GM19240 (cell line): Measurements from ENCODE around the gene RBPJL.
"Not testable (repeated sequence)": the region's sequence is repeated elsewhere in the genome, so short reads cannot be mapped to it uniquely, and the experiment has no call there.

Experiments used
- DNase-seq: peaks from one replicate; pipeline ENCODE4 v3.0.0; 2011; ENCODE audit warnings: low spot score; ENCODE audit not compliant: insufficient read length

The RBPJL gene

GRCh38 chr20:45341579-45341938, 34.9 kb downstream of the RBPJL start:
- no peak for DNase-seq

- DNase-seq = no peak
Observed at GRCh38 chr20:45341939-45342854, 35.6 kb downstream of the RBPJL start.

DNA sequence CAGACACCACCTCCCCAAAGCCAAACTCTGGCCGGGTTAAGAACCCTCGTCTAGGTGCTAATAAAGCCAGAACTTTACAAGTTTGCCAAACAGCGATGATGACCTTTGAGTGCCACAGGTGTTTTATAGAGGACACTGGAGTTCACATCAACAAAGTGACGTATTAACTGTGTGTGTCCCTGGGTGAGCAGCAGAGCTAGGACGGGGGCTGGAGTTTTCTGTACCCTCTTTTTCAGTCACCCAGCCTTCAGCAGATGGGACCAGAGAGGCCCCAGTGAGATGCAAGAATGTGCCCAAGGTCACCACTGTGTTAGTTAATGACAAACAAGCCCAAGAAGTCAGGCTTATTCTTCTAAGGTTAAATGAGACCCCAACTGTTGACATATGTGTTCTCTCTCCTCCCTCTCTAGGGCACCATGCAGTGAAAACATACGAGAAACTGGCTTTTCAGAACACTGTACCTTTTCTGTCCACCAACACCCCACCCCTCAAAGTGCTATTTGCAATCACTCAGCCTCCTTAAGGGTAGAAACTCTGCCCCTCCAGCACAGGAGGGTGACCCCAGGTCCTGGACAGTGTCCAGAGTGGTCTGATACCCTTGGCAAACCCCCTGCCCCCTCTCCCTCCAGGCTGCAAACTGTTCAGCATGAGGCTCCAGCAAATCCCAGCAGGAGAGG, 36.4 kb downstream of the RBPJL start:
- DNase-seq = no peak

GRCh38 chr20:45343532-45344167, 37.0 kb downstream of the RBPJL start:
- no peak for DNase-seq

DNA sequence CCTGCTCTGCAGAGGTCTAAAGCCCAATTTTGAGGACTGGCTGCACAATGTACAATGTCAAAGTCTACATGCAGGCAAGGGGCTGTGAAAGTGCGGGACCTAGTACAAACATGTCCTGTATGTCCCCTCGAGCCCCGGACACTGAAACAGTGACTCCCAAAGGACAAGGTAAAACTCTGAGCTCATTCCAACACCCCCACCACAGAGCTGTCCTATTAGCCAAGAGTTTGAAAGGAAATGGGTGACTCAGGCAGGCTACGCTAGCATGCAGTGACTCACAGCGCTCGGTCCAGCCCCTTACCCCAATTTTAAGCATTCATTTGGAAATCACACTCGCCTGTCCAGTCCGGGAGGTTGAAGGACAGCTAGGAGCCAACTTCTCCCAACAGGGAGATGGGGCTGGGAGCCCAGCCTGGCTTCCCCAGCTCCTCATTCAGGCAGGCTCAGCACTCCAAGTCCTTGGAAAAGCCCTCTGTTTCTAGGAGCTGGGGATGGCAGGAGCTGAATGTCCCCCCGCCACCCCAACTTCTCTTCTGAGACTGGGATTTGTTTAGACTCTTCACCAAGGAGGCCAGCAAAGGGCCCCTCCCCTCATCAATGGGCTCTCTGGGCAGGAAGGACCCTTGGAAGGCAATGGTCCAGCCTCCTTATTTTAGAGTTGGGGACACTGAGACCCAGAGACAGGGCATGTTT, 37.7 kb downstream of the RBPJL start:
- DNase-seq = no peak

GRCh38 chr20:45345104-45345936, 38.7 kb downstream of the RBPJL start:
- no peak for DNase-seq

GRCh38 chr20:45346291-45346718, 39.7 kb downstream of the RBPJL start:
- DNase-seq = no peak

- DNase-seq = no peak
Observed at GRCh38 chr20:45346851-45347250, 40.2 kb downstream of the RBPJL start.

DNA sequence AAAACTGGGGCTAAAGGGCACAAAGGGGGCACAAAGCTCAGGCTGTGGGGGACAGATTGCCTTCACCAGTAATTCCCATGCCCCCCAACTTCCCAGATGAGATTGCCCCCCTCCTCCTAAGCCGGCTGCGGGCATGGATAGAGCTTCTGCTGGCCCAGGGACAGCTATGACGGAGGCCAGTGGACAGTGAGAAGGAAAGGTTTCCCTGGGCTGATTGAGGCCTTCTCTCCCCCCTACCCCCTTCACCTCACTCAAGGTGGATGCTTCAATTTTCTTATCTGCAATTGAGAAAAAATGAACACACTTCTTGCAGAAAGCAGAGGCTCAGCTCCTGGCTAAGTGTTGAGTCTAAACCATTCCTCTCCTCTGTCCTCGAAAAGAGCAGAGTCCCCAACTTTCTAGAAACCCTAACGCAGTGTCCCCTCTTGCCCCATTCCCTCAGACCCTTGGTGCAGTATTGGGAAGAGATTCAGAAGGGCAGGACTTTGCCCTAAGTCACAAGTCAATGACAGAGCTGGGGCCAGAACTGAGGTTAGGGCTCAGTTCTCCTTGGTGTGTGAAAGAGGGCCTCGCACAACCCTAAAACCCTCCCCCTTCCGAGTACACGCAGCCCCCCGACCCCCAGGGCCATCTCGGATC, 40.8 kb downstream of the RBPJL start:
- DNase-seq = no peak

GRCh38 chr20:45347936-45348778, 41.5 kb downstream of the RBPJL start, which contains the start of gene SDC4:
SDC4 (minus strand) TSS chr20:45348424; CDS start chr20:45348384, 40 bp downstream.
- DNase-seq = no peak

- DNase-seq = no peak
Observed at GRCh38 chr20:45350217-45350616, 43.6 kb downstream of the RBPJL start.

DNA sequence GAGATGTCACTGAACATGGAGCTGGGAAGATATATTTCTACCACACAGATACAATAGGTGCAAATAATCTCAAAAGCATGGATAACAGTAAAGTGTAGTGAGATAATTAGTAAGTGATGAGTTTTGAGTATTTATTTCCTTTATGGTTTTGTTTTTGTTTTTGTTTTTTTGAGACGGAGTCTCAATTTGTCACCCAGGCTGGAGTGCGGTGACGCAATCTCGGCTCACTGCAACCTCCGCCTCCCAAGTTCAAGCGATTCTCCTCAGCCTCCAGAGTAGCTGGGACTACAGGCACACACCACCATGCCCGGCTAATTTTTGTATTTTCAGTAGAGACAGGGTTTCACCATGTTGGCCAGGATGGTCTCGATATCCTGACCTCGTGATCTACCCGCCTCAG, 44.2 kb downstream of the RBPJL start:
- not testable (repeated sequence) for DNase-seq

GRCh38 chr20:45352729-45353128, 46.1 kb downstream of the RBPJL start:
- no peak for DNase-seq

DNA sequence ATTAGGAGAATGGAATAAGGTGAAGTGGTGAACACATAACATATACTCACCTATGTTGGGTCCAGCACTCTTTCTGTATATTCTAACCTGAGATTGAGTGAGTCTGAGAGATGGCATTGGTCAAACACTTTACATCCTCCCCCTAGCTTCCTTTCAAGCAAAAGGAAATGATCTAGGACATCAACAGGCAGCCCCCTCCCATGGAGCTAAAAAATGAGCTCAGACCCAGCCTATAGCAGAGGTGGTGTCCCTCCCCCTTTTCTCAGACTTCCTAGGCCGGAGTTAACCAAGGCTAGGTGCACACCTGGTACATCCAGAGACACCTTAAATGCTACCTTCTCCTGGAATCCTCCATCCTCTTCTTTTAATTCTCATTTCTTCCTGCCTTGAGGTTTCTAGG, 47.1 kb downstream of the RBPJL start:
- no peak for DNase-seq

DNA sequence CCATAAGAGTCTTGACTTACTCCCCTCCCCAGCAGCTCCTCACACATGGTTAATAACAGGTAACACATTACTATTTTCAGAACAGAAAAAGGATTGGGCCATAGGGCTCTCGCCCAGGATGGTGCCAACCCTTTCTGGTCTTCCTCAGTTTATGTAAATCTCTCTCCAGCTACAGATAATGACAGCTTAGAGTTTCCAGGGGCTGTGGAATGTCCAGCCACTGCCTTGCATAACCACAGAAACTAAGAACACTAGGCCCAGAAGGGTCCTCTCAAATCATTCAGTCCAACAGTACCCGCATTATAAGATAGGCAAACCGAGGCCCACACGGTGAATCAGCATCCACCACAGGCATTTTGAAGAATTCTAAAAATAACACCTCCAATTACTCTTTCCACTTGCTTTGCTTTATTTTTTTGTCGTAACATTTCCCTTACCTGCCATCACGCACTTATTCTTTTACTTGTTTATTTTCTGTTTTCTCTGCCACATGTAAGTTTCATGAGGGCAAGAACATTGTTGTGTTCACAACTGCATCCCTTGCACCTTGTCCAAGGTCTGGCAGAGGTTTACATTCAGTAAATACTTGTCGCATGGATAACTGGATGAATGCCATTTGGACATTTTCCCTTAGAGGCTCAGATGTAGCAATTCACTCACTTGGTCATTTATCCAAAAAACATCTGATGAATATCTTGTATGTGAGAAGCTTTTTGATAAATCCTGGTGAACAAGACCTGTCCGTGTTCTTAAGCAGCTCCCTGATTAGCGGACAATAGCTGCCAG, 48.0 kb downstream of the RBPJL start:
- no peak for DNase-seq

DNA sequence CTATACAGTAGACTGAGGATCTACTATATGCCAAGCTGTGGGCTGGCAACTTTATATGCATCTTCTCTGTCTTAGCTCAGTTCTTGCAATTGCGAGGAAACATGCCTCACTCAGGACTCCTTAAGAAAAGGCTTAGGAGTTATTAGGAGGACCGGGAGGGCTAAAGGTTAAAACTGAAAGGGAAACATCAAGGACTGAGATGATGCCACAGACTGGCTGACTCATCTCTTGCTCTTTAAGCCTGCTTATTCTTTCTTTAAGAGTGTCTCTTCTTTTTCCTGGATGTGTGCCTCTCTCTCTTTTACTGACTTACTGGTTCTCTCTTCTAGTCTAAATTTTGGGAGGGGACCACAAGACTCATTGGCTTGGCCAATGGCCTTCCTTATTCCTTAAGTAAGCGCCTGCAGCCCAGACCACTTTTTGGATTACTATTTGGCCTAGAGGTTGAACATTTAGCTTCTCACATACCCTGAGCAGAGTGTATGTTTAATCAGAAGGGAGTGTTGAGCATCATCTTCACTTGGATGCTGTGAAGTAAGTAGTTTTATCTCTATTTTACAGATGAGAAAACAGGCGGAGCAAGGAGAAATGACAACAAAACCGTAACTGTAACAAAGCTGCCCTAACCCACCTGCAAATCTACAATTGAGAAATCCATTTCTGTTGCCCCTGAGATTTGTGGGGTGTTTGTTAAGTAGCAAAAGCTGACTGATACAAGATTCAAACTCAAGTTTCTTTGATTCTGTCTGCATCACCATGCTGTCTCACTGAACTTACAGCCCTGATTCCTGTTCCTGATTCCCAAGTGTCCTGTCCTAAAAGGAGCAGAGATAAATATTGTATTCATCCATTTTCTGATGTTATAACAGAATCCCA, 48.8 kb downstream of the RBPJL start:
- DNase-seq = no peak

DNA sequence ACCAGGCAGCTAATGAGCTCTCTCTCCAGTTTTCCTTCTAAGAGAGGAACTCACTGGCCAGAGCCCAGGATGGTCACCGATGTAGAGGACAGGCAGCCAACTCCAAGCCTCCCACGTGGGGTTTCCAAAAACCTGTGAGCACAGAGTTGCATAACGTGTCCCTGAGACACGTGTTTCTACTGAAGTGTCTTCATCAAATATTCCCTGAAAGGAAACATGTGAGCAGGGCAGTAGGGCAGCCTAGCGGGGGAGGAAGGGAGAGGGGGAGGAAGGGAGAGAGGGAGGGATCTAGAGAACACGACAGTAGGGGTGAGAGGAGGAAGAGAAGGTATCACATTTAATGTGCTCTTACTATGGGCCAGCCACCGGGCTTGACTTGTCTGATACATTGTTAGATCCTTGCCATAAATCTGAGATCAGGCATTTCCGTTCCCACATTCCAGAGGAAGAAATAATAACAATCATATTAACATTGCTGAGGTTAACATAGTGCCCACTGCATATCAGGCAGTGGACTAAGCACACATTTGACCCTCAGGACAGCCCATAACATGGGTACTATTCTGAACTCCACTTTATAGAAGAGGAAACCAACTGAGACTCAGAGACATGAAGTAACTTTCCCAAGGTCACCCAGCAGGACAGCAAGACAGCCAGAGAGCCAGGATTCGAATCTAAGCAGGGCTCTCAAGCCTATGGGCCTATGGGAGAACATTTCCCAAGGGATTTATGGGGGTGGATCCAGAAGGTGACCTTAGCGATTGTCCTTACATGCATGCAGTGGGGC, 51.8 kb downstream of the RBPJL start:
- DNase-seq = no peak
